Activated CD8-positive, alpha-beta T cell treated with anti-CD3 and anti-CD28 coated beads for 36 hours (primary cell): Measurements from ENCODE around the gene KSR2. TPM values are rescaled to one million over a fixed set of nuclear protein-coding genes. Genes with fewer than 3 reads are reported as not detected.

Experiments
- ATAC-seq: fragments of 200-7000 bp; cut with Tn5 transposase; one replicate; pipeline ENCODE4 v1.10.0; 2021; ENCODE audit warnings: mild to moderate bottlenecking, moderate library complexity
- CTCF ChIA-PET: fragments of 350-600 bp; sonication (Branson Sonifier 250); formaldehyde crosslinking; loops from one replicate; lab custom pipeline; 2021; ENCODE audit warnings: antibody characterized with exemption; lab: Charles Lee
- POLR2A ChIA-PET: fragments of 350-600 bp; sonication (Branson Sonifier 250); formaldehyde crosslinking; loops from one replicate; lab custom pipeline; 2021; ENCODE audit warnings: antibody characterized with exemption; lab: Charles Lee
- DNase-seq: peaks from one replicate; pipeline ENCODE4 v3.0.0-alpha.2; 2020
- H3K27ac Mint-ChIP-seq: one replicate; pipeline ENCODE4 v1.8.0; 2021; ENCODE audit warnings: mild to moderate bottlenecking, mixed read lengths
- H3K27me3 Mint-ChIP-seq: one replicate; pipeline ENCODE4 v1.8.0; 2021; ENCODE audit warnings: mixed read lengths
- H3K36me3 Mint-ChIP-seq: one replicate; pipeline ENCODE4 v1.8.0; 2021; ENCODE audit warnings: low read depth, mixed read lengths
- H3K4me1 Mint-ChIP-seq: one replicate; pipeline ENCODE4 v1.8.0; 2021; ENCODE audit warnings: low read depth, mixed read lengths
- H3K4me3 Mint-ChIP-seq: one replicate; pipeline ENCODE4 v1.8.0; 2021; ENCODE audit warnings: mild to moderate bottlenecking, moderate library complexity, mixed read lengths
- H3K9me3 Mint-ChIP-seq: one replicate; pipeline ENCODE4 v1.8.0; 2021; ENCODE audit warnings: mixed read lengths
- intact Hi-C: fragments of 100-400 bp; cut with micrococcal nuclease; formaldehyde crosslinking; loops from one replicate; pipeline ENCODE4 v1.10.0; 2022
- total RNA-seq, 2 experiments: library from RNA; stranded (reverse); gene quantifications; one replicate each; pipeline ENCODE4 v1.2.3, GENCODE V29; 2021
- TF ChIP-seq, protein P1 (sequence below): fragments of 200-600 bp; IDR thresholded peaks from one replicate; pipeline ENCODE4 v1.8.0; 2022; ENCODE audit warnings: antibody characterized with exemption, mild to moderate bottlenecking

KSR2 gene
- total RNA-seq, 2 experiments from 2014 or later = 0.02 TPM; not detected in 1

DNA sequence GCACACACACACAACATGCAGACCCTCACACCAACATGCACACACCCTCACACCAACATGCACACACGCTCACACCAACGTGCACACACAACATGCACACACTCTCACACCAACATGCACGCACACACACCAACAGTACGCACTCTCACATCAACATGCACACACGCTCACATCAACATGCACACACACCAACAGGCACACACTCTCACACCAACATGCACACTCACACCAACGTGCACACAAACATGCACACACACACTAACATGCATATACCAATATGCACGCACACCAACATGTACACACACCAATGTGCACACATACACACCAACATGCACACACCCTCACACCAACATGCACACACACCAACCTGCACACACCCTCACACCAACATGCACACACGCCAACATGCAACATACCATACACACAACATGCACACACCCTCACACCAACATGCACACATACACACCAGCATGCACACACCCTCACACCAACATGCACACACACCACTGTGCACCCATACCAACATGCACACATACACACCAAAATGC lies 175.8 kb downstream of the KSR2 start:
- no peak overlapping the region for H3K27ac Mint-ChIP-seq
- intact Hi-C loops = no loop called here

DNA sequence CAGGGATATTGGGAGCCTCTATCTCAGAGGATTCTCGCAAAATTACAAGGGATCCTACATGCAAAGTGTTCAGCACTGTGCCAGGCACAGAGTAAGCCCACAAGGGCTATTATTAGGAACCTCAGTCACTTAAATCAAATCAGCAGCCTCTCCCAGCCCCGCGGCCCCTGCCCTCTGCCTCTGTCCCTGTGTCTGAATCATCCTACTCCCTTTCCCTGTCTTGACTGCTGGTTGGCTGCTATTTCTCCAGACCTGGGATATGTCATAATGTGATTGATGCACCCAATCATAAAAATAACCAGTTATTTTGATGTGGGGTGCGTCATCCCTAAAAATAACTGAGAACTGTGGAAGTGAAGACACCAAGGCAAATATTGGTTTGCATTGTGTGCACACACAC lies 176.3 kb downstream of the KSR2 start:
- ATAC-seq (no peak), DNase-seq (no peak)
- no peaks in the 10 kb centered on the region for H3K36me3 Mint-ChIP-seq
- ChIA-PET CTCF (no interaction called here), POLR2A (no interaction called here)
- peaks cover 2% of the 10 kb centered on the region for H3K27me3 Mint-ChIP-seq
- no peaks in the 10 kb centered on the region for H3K9me3 Mint-ChIP-seq
- no peak overlapping the region for H3K4me3 Mint-ChIP-seq
- no peak overlapping the region for H3K27ac Mint-ChIP-seq
- TF ChIP-seq, protein P1, sequence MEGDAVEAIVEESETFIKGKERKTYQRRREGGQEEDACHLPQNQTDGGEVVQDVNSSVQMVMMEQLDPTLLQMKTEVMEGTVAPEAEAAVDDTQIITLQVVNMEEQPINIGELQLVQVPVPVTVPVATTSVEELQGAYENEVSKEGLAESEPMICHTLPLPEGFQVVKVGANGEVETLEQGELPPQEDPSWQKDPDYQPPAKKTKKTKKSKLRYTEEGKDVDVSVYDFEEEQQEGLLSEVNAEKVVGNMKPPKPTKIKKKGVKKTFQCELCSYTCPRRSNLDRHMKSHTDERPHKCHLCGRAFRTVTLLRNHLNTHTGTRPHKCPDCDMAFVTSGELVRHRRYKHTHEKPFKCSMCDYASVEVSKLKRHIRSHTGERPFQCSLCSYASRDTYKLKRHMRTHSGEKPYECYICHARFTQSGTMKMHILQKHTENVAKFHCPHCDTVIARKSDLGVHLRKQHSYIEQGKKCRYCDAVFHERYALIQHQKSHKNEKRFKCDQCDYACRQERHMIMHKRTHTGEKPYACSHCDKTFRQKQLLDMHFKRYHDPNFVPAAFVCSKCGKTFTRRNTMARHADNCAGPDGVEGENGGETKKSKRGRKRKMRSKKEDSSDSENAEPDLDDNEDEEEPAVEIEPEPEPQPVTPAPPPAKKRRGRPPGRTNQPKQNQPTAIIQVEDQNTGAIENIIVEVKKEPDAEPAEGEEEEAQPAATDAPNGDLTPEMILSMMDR = no peak
- intact Hi-C loops = no loop called here
- no peaks in the 10 kb centered on the region for H3K4me1 Mint-ChIP-seq

More for the DNA sequence above, 175.8 kb downstream of the KSR2 start:
- H3K4me3 Mint-ChIP-seq = no peak overlapping the region
- ChIA-PET POLR2A (no interaction called here), CTCF (no interaction called here)
- no peaks in the 10 kb centered on the region for H3K4me1 Mint-ChIP-seq
- TF ChIP-seq, protein P1 = no peak
- peaks cover 2% of the 10 kb centered on the region for H3K27me3 Mint-ChIP-seq
- no peaks in the 10 kb centered on the region for H3K36me3 Mint-ChIP-seq
- no peak for ATAC-seq
- DNase-seq = no peak
- no peaks in the 10 kb centered on the region for H3K9me3 Mint-ChIP-seq

DNA sequence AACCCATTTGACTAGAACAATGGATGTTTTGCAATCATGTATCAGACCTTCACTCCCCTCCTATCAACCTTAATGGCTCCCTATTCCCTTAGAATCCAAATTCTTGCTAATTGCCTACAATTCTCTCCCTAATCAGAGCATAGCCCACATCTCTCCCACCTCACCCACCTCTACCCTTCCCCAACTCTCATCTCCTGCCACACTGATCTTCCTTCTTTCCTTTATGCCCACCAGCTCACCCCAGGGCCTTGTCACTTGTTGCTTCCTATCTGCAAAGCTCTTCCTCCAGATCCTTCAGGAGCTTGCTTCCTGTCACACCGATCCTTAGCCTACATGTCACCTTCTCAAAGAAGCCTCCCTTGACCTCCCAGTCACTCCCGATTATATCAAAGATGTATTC lies 177.8 kb downstream of the KSR2 start:
- ChIA-PET CTCF (no interaction called here), POLR2A (no interaction called here)
- no peak for ATAC-seq
- H3K27ac Mint-ChIP-seq = no peak overlapping the region
- H3K9me3 Mint-ChIP-seq = no peaks in the 10 kb centered on the region
- peaks cover 2% of the 10 kb centered on the region for H3K27me3 Mint-ChIP-seq
- H3K4me3 Mint-ChIP-seq = no peak overlapping the region
- TF ChIP-seq, protein P1 = no peak
- H3K4me1 Mint-ChIP-seq = no peaks in the 10 kb centered on the region
- H3K36me3 Mint-ChIP-seq = no peaks in the 10 kb centered on the region
- intact Hi-C loops = no loop called here
- no peak for DNase-seq

DNA sequence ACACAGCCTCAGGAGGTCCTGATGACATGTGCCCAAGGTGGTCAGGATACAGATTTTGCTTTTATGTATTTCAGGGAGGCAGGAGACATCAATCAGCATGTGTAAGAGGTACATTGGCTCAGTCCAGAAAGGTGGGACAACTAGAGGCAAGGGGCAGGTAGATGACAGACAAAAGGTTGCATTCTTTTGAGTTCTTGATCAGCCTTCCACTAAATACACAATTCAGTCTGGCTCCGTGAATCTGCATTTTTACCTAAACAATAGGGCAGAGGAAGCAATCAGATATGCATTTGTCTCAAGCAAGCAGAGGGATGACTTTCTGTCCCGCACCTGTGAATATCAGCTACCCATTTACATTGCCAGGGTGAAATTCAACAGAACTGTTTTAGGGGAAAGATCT lies 178.6 kb downstream of the KSR2 start:
- no peak overlapping the region for H3K4me3 Mint-ChIP-seq
- H3K9me3 Mint-ChIP-seq = peaks cover 3% of the 10 kb centered on the region
- no peak overlapping the region for H3K27ac Mint-ChIP-seq
- intact Hi-C loops = no loop called here
- no peaks in the 10 kb centered on the region for H3K36me3 Mint-ChIP-seq
- POLR2A ChIA-PET = no interaction called here
- no peaks in the 10 kb centered on the region for H3K4me1 Mint-ChIP-seq
- TF ChIP-seq, protein P1 = no peak
- ATAC-seq (no peak), DNase-seq (no peak)
- peaks cover 2% of the 10 kb centered on the region for H3K27me3 Mint-ChIP-seq
- CTCF ChIA-PET = no interaction called here

DNA sequence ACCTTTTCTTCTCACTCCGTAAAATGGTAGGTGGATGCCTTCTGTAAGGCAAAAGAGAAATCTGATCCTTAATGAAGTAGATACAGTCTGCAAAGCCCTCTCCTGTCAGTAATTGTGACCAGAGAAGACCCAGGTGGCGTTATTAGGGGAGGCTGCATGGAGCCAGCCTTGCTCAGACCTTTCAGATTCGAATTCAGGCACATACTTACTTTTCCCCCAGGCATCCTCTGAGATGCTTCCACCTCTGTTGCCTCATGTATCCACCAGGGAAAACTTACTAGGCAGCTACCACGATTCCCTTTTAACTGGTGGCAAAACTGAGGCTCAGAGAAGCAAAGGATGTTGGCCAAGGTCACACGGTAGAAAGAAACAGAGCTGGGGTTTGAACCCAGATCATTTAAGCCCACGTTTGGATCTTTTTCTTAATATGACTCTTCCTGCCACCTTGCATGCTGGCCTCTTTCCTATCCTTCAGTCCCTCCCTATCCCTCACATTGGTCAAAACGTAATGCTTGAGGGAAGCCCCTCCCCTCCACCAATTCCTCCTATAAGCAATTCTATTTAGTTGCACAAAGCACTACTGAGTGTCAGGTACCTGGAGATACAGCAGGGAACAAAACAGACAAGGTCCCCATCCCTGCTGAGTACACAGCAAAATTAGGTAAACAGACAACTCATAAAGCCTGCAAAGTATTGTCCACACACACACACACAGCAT lies 179.4 kb downstream of the KSR2 start:
- Mint-ChIP-seq H3K4me1 (no peaks in the 10 kb centered on the region), H3K4me3 (no peak overlapping the region), H3K36me3 (no peaks in the 10 kb centered on the region), H3K27me3 (peaks cover 2% of the 10 kb centered on the region), H3K9me3 (peaks cover 5% of the 10 kb centered on the region), H3K27ac (no peak overlapping the region)
- ATAC-seq (no peak), DNase-seq (no peak)
- CTCF ChIA-PET = no interaction called here
- intact Hi-C loops = no loop called here
- POLR2A ChIA-PET = no interaction called here
- TF ChIP-seq, protein P1 = no peak
